GM10266 (cell line): ENCODE data around the gene ETFDH.
A peak's percentile ranks its signal among the peaks of the same experiment; 100 is the strongest.
"Not testable (repeated sequence)": the region's sequence is repeated elsewhere in the genome, so short reads cannot be mapped to it uniquely, and the experiment has no call there.

Experiments used
- DNase-seq: peaks from one replicate; pipeline ENCODE4 v3.0.0; 2012; ENCODE audit errors: extremely low spot score
- CTCF ChIP-seq: IDR thresholded peaks from 2 replicates; pipeline ENCODE4 v1.5.1; 2012; ENCODE audit warnings: mild to moderate bottlenecking, low read depth; ENCODE audit not compliant: control insufficient read depth, insufficient read depth; ENCODE audit errors: missing control alignments

The ETFDH gene

GRCh38 chr4:158681629-158682028 is 9.5 kb downstream of the ETFDH start:
- TF ChIP-seq CTCF = no peak
- DNase-seq = no peak

- no peak for DNase-seq
- no peak for TF ChIP-seq CTCF
Observed at GRCh38 chr4:158682066-158682465, 10.0 kb downstream of the ETFDH start.

- no peak for TF ChIP-seq CTCF
- no peak for DNase-seq
Observed at GRCh38 chr4:158688813-158689212, 16.7 kb downstream of the ETFDH start.

- TF ChIP-seq CTCF = no peak
- no peak for DNase-seq
Observed at GRCh38 chr4:158704274-158704673, 32.2 kb downstream of the ETFDH start.

GRCh38 chr4:158710814-158711213 is 38.7 kb downstream of the ETFDH start:
- DNase-seq = no peak
- TF ChIP-seq CTCF = peak; percentile 22

GRCh38 chr4:158712622-158713021 is 40.5 kb downstream of the ETFDH start:
- DNase-seq = not testable (repeated sequence)

- no peak for TF ChIP-seq CTCF
- no peak for DNase-seq
Observed at GRCh38 chr4:158714937-158715336, 42.8 kb downstream of the ETFDH start.

GRCh38 chr4:158715802-158716201 is 43.7 kb downstream of the ETFDH start:
- DNase-seq = no peak
- no peak for TF ChIP-seq CTCF
